ENCODE data around the gene ELOB. TPM values are rescaled to one million over a fixed set of nuclear protein-coding genes. Genes with fewer than 3 reads are reported as not detected.
A peak's percentile ranks its signal among the peaks of the same experiment; 100 is the strongest.

The ELOB gene
- total RNA-seq, 1 experiment from 2014 or later: 319 TPM

DNA sequence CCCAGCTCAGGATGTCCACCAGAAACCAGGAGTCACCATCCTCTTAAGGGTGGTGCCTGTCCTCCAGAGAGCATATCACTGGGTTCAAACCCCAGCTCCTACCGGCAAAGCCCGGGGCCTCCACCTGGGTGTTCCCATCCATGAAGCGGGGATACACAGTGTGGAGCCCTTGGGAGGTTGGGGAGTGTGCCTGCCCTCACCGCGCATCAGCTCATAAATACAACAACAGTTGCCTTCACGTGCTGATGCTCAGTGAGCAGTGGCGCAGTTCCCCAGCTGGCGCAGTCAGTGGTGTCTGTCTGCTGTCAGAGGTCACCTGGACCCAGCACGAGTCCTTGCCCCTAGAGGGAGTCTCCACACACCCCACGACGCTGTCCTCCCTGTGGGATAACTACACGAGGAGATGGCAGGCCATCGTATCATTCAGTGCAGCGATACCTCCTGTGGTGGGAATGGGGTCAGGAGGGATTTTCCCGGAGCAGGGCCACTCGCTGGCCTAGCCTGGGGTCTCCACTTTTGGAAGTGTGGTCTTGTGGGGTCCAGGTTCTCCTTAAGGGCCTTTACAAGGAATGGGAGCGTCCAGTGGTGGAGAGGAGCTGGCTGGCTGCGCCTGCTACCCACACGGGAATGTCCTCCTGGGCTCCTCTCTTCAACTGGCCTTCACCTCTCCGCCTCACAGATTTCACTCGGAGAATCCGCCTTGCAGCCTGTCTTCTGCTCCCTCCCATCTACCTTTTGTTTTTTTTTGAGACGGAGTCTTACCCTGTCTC, 2.3 kb upstream of the ELOB start:
- Mint-ChIP-seq H3K27me3 (ENCODE audit: low read depth) (peaks cover 3% of the 10 kb centered on the region; the same call in 1 of the 2 replicates), H3K4me3 (peak overlapping the region; percentile 91 to 96; a peak in 4 of 5 replicates), H3K4me1 (peaks cover 18 to 32% of the 10 kb centered on the region in 2 experiments), H3K9me3 (peaks cover 0 to 3% of the 10 kb centered on the region in 2 experiments; a peak in 2 of 5 replicates), H3K27ac (peak overlapping the region in 1 of 3 experiments; percentile 72; a peak in 2 of 7 replicates), H3K36me3 (ENCODE audit: insufficient read depth in 1 of 3, low read depth in 3 of 3) (peaks cover 3 to 26% (median 18%) of the 10 kb centered on the region in 3 experiments)
- H3K79me2 ChIP-seq (ENCODE audit: insufficient read depth, low read length): peaks cover 9% of the 10 kb centered on the region; the same call in 1 of the 2 replicates
- no peak overlapping the region for H4K8ac ChIP-seq (replicated peaks; ENCODE audit: insufficient read length, low read depth, low read length)
- WGBS (ENCODE audit: extremely low coverage, insufficient read length, low lambda C conversion rate): no CpG with 5 or more reads among the region's 23 CpGs
- TF ChIP-seq, protein P1, sequence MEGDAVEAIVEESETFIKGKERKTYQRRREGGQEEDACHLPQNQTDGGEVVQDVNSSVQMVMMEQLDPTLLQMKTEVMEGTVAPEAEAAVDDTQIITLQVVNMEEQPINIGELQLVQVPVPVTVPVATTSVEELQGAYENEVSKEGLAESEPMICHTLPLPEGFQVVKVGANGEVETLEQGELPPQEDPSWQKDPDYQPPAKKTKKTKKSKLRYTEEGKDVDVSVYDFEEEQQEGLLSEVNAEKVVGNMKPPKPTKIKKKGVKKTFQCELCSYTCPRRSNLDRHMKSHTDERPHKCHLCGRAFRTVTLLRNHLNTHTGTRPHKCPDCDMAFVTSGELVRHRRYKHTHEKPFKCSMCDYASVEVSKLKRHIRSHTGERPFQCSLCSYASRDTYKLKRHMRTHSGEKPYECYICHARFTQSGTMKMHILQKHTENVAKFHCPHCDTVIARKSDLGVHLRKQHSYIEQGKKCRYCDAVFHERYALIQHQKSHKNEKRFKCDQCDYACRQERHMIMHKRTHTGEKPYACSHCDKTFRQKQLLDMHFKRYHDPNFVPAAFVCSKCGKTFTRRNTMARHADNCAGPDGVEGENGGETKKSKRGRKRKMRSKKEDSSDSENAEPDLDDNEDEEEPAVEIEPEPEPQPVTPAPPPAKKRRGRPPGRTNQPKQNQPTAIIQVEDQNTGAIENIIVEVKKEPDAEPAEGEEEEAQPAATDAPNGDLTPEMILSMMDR (conservative IDR thresholded peaks at IDR 0.05): no peak; the same call in 2 of the 3 replicates
- no peak overlapping the region for H2BK120ac ChIP-seq (ENCODE audit: low read depth, low read length, poor library complexity, severe bottlenecking)
- H4K5ac ChIP-seq (ENCODE audit: insufficient read length, low read depth, low read length): no peak overlapping the region
- H3K9me3 ChIP-seq (ENCODE audit: control insufficient read depth, low read depth, low read length): no peaks in the 10 kb centered on the region
- H4K20me1 ChIP-seq (ENCODE audit: control insufficient read depth, insufficient read depth, insufficient read length): no peaks in the 10 kb centered on the region
- H3K4me1 ChIP-seq (ENCODE audit: insufficient read depth, low read length): no peaks in the 10 kb centered on the region
- H2AFZ ChIP-seq (ENCODE audit: low read length): no peak overlapping the region
- H3K23ac ChIP-seq (ENCODE audit: insufficient read length, low read depth, low read length): no peak overlapping the region
- H2BK12ac ChIP-seq (ENCODE audit: insufficient read length, low read depth, low read length): no peak overlapping the region
- H3T11ph ChIP-seq (ENCODE audit: low read length): no peak overlapping the region
- no peak overlapping the region for H2BK5ac ChIP-seq (ENCODE audit: insufficient read length, low read length)
- no peak overlapping the region for H2AK5ac ChIP-seq (ENCODE audit: insufficient read length, low read length)
- peak; percentile 33 for DNase-seq
- no peak overlapping the region for H3K14ac ChIP-seq (ENCODE audit: insufficient read depth, low read length)
- no peak overlapping the region for H2BK20ac ChIP-seq (ENCODE audit: low read depth, low read length, poor library complexity, severe bottlenecking)
- no peak overlapping the region for H4K91ac ChIP-seq (ENCODE audit: insufficient read length, low read depth, low read length)
- no peak overlapping the region for H3K4me2 ChIP-seq (ENCODE audit: insufficient read depth, insufficient read length, low read length)
- H3K27me3 ChIP-seq (ENCODE audit: insufficient read depth, low read length): no peaks in the 10 kb centered on the region
- no peak overlapping the region for H3K9ac ChIP-seq (ENCODE audit: extremely low read depth, insufficient read length, low read length)
- H3K27ac ChIP-seq (ENCODE audit: insufficient read length, low read depth, low read length): no peak overlapping the region
- H3K23me2 ChIP-seq (ENCODE audit: insufficient read length, low read depth, low read length, poor library complexity, severe bottlenecking): peaks cover 14% of the 10 kb centered on the region
- no peak overlapping the region for H3K4ac ChIP-seq (ENCODE audit: low read depth, low read length)
- no peak overlapping the region for H3K18ac ChIP-seq (ENCODE audit: insufficient read length, low read depth, low read length)
- no peak overlapping the region for H3K56ac ChIP-seq (ENCODE audit: insufficient read length, low read depth, low read length)
- H2BK15ac ChIP-seq (ENCODE audit: low read depth, low read length): 0 out of 2 replicates have a peak overlapping the region, but pooled peaks have one; percentile 9
- peaks cover 6% of the 10 kb centered on the region for H3K79me1 ChIP-seq (ENCODE audit: insufficient read depth, low read depth, low read length, poor library complexity, severe bottlenecking)
